Naive B cell (primary cell): ENCODE results near the gene OR10Z1. TPM values are rescaled to one million over a fixed set of nuclear protein-coding genes. Genes with fewer than 3 reads are reported as not detected.

Source experiments
- ATAC-seq, 2 donors: fragments of 150-1000 bp; cut with Tn5 transposase; 2 replicates each; pipeline ENCODE4 v1.10.0; 2021; ENCODE audit warnings: low read depth in 2 of 2, mild to moderate bottlenecking in 2 of 2, moderate library complexity in 2 of 2
- DNase-seq: peaks from one replicate; pipeline ENCODE4 v3.0.0; 2022
- H3K27ac Mint-ChIP-seq, 6 donors: one replicate each; pipeline ENCODE4 v1.8.0; 2020 to 2022; ENCODE audit warnings: mild to moderate bottlenecking in 6 of 6, mixed read lengths in 6 of 6, moderate library complexity in 5 of 6, inconsistent platforms in 2 of 6
- H3K27me3 Mint-ChIP-seq, 3 donors: one replicate each; pipeline ENCODE4 v1.8.0; 2021 to 2022; ENCODE audit warnings: mixed read lengths in 3 of 3, mild to moderate bottlenecking in 1 of 3
- H3K36me3 Mint-ChIP-seq, 2 donors: one replicate each; pipeline ENCODE4 v1.8.0; 2020 to 2022; ENCODE audit warnings: mixed read lengths in 2 of 2, inconsistent platforms in 1 of 2, mild to moderate bottlenecking in 1 of 2
- H3K4me1 Mint-ChIP-seq, 3 donors: one replicate each; pipeline ENCODE4 v1.8.0; 2020 to 2022; ENCODE audit warnings: mixed read lengths in 3 of 3, inconsistent platforms in 1 of 3, mild to moderate bottlenecking in 1 of 3, moderate library complexity in 1 of 3
- H3K4me3 Mint-ChIP-seq, 8 donors: one replicate each; pipeline ENCODE4 v1.8.0; 2020 to 2022; ENCODE audit warnings: mild to moderate bottlenecking in 8 of 8, mixed read lengths in 8 of 8, moderate library complexity in 8 of 8, inconsistent platforms in 2 of 8
- H3K9me3 Mint-ChIP-seq, 7 donors: one replicate each; pipeline ENCODE4 v1.8.0; 2020 to 2022; ENCODE audit warnings: mixed read lengths in 7 of 7, mild to moderate bottlenecking in 5 of 7, inconsistent platforms in 2 of 7, moderate library complexity in 1 of 7
- polyA plus RNA-seq, 6 donors: library from polyadenylated mRNA; unstranded; fragments of 300-500 nt; fragmentation: Illumina TruSeq; gene quantifications; one replicate each; pipeline ENCODE4 v1.2.3, GENCODE V29; 2021; ENCODE audit warnings: low read depth in 6 of 6

The OR10Z1 gene, protein sequence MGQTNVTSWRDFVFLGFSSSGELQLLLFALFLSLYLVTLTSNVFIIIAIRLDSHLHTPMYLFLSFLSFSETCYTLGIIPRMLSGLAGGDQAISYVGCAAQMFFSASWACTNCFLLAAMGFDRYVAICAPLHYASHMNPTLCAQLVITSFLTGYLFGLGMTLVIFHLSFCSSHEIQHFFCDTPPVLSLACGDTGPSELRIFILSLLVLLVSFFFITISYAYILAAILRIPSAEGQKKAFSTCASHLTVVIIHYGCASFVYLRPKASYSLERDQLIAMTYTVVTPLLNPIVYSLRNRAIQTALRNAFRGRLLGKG
- not detected for polyA plus RNA-seq

DNA sequence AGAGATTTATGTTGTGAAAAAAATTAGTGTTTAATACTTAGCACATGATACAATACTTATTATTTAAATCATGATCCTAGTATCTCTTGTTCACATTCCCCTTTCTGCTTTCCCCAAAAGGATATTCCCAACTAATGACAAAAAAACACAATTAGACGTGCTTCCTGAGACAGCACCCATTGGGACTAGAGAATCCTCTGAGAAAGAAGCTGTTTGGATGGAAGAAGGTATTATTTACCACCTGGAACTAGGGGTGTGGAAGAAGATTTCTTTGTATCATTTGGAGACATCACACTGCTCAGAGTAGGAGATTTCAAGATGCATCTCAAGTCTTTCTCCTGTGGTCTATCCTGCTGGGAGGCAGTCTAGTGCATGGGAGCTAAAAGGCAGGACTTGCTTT lies at the start of gene OR10Z1:
Gene OR10Z1 (plus strand): TSS at position 301 of the 400 bp plus-strand sequence. CDS start 1,171 bp downstream, outside the sequence.
- peaks cover 0 to 5% (median 0%) of the 10 kb centered on the region in 7 donors for H3K9me3 Mint-ChIP-seq
- no peak within 1 kb of the TSS for H3K4me3 Mint-ChIP-seq
- ATAC-seq (no peak), DNase-seq (no peak)
- H3K4me1 Mint-ChIP-seq: no peaks in the 10 kb centered on the region
- no peak within 1 kb of the TSS for H3K27ac Mint-ChIP-seq
- H3K27me3 Mint-ChIP-seq: peaks cover 0 to 5% (median under 1%) of the 10 kb centered on the region in 3 donors
- peaks cover 0 to under 1% of the 10 kb centered on the region in 2 donors for H3K36me3 Mint-ChIP-seq

DNA sequence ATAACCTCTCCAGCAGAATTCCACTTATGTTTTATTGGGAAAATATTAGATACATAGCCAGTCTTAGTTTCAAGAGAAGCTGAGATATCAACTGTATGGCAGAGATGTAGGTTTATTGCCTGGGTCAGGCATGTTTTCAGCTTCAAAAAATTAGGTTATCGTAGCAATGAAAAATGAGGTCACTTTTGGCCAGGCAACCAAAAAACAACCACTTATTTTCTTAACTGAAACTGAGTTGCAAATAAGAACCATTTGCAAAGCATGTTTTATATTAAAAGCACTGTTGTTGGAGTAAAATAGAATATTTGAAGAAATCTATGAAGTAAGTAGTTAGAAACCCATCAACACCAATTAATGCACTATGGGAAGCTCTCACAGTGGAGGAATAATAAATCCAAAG lies 45.4 kb upstream of the OR10Z1 start:
- peaks cover 0 to 8% (median 0%) of the 10 kb centered on the region in 3 donors for H3K27me3 Mint-ChIP-seq
- H3K36me3 Mint-ChIP-seq: peaks cover 0 to 11% of the 10 kb centered on the region in 2 donors
- ATAC-seq (no peak), DNase-seq (no peak)
- no peak overlapping the region for H3K27ac Mint-ChIP-seq
- no peak overlapping the region for H3K4me3 Mint-ChIP-seq
- peaks cover 0 to 8% (median 0%) of the 10 kb centered on the region in 7 donors for H3K9me3 Mint-ChIP-seq
- H3K4me1 Mint-ChIP-seq: peaks cover 9 to 15% (median 12%) of the 10 kb centered on the region in 3 donors

DNA sequence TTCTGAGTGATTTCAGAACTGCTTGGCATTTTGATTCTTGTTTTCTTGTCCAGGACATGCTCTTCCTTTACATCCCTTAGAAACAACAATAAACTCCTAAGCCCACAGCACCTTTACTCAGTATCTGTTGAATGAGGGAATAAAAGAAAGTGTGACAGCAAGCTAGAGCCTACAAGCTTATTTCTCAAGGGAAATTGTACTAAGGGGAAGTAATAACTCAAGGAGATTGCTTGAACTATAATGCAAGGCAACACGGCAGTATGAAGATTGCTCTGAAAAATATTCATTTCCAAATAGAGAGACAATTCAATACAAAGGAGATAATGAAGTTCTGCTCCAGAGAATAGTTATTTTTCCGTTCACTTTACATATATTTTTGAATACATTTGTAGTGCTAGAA lies 41.2 kb upstream of the OR10Z1 start:
- Mint-ChIP-seq H3K27ac (peak overlapping the region in 3 of 6 donors; percentile 57 to 84 (median 58)), H3K9me3 (peaks cover 0 to 13% (median 0%) of the 10 kb centered on the region in 7 donors), H3K27me3 (peaks cover 0 to 8% (median 0%) of the 10 kb centered on the region in 3 donors), H3K36me3 (peaks cover 0 to 19% of the 10 kb centered on the region in 2 donors), H3K4me1 (peaks cover 9 to 16% (median 12%) of the 10 kb centered on the region in 3 donors), H3K4me3 (peak overlapping the region in 4 of 8 donors; percentile 12 to 78 (median 38))
- ATAC-seq (peak; percentile 43 to 60), DNase-seq (peak; percentile 0)

DNA sequence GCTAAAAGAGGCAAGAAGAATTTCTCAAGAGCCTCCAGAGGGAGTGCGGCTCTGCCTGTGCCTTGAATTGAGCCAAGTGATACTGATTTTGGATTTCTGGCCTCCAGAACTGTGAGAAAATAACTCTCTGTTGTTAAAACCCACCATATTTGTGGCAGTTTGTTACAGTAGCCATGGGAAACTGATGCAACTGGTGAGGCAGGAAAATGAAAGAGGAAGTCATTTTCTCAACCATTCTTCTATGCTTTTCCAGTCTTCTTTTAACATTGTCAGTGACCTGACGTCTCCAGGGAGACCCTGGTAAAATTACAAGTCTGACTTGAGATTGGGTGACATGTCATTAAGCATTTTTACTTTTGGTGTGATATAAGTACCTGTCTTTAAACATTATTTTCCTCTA lies 40.5 kb upstream of the OR10Z1 start:
- Mint-ChIP-seq H3K27ac (peak overlapping the region in 4 of 6 donors; percentile 0 to 58 (median 52)), H3K4me3 (peak overlapping the region in 5 of 8 donors; percentile 12 to 78 (median 31)), H3K4me1 (peaks cover 9 to 16% (median 12%) of the 10 kb centered on the region in 3 donors), H3K36me3 (peaks cover 0 to 19% of the 10 kb centered on the region in 2 donors), H3K9me3 (peaks cover 0 to 13% (median 0%) of the 10 kb centered on the region in 7 donors), H3K27me3 (peaks cover 0 to 8% (median 0%) of the 10 kb centered on the region in 3 donors)
- peak; percentile 19 for DNase-seq
- peak; percentile 67 to 80 for ATAC-seq

DNA sequence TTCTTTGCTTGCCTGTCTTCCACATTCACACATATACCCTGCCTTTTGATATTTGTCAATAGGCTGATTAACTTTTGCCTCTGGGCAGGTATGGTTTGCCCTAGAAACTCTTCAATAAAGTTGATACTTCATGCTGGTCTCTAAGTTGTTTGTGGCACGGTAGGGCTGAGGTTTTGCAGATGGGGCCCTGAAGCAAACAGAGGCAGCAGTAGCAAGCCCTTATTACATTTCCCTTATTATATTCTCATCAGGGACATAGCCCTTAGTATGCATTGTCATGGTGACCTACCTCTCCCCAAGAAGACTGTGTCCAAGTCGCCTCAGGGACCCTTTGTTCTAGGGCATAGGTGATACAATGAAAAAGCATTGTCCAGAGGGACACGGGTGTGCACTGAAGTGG lies 34.6 kb upstream of the OR10Z1 start, which contains the start of gene OR6P1:
Gene OR6P1 (minus strand): TSS at position 101 of the 400 bp plus-strand sequence. CDS start 6,976 bp downstream, outside the sequence.
- Mint-ChIP-seq H3K27ac (no peak within 1 kb of the TSS), H3K27me3 (peaks cover 0 to 10% (median 0%) of the 10 kb centered on the region in 3 donors), H3K4me3 (no peak within 1 kb of the TSS), H3K9me3 (peaks cover 0 to 13% (median 0%) of the 10 kb centered on the region in 7 donors), H3K4me1 (peaks cover 0 to 5% (median 4%) of the 10 kb centered on the region in 3 donors), H3K36me3 (peaks cover 0 to 8% of the 10 kb centered on the region in 2 donors)
- ATAC-seq (no peak), DNase-seq (no peak)

DNA sequence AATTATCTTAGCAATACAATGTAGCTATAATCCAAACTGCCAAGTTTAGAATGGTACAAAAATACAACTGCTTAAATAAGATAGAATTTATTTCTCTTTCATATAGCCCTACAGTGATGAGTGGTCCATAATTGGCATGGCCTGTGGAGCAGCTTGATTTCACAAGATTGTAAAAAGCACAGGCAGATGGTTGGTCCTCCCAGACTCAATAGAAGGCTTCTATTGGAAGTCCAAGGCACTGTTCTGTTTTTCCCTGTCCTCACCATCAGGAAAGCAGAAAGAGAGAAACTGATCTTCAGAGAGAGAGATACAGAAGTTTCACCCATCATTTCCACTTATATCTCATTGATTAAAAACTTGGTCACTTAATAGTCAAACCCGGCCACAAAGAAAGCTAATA lies 32.8 kb upstream of the OR10Z1 start:
- Mint-ChIP-seq H3K4me3 (no peak overlapping the region), H3K9me3 (peaks cover 0 to 5% (median 0%) of the 10 kb centered on the region in 7 donors), H3K36me3 (peaks cover 0 to 8% of the 10 kb centered on the region in 2 donors), H3K27me3 (peaks cover 0 to 10% (median 0%) of the 10 kb centered on the region in 3 donors), H3K4me1 (peaks cover 0 to 5% (median 4%) of the 10 kb centered on the region in 3 donors), H3K27ac (no peak overlapping the region)
- DNase-seq (no peak), ATAC-seq (no peak)

DNA sequence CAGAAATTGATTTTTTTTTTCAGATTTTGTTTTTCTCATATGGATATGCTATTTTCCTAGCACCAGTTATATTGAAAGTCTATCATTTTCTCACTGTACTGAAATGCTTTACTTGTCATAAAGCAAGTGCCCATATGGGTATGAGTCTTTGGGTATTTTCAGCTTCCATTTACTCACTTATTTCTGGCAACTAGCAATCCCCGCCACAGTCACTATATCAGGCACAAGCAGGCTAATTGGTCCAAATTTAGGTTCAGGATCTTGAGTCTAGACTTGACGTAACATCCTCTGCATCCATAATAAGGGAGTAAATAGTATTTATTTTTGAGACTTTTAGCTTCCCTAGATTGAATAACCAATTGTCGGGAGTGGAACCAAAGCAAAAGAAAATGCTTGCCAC lies 27.5 kb upstream of the OR10Z1 start:
- Mint-ChIP-seq H3K27ac (no peak overlapping the region), H3K4me3 (no peak overlapping the region), H3K27me3 (peaks cover 5 to 21% (median 14%) of the 10 kb centered on the region in 3 donors), H3K36me3 (no peaks in the 10 kb centered on the region), H3K9me3 (no peaks in the 10 kb centered on the region), H3K4me1 (no peaks in the 10 kb centered on the region)
- ATAC-seq (no peak), DNase-seq (no peak)

DNA sequence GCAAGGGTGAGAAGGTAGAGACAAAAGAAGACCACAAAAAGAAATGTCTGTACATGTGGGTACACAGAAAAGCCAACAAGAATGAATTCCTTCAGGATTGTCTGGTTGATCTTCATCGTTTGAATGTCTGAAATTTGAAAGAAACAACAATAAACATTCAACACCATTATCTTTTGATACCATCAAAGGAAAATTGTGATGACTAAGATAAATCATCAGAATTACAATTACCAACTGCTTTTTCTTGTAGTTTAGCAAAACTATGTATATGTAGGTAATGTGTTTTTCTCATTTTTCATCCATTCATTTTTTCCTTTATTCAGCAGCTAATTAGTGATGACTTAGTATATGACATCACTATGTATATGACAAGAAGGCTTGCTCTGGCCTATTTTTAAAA lies 25.3 kb upstream of the OR10Z1 start, which contains the start of gene OR10X1:
Gene OR10X1 (minus strand): TSS at position 167 of the 400 bp plus-strand sequence. CDS start 0 bp downstream, at position 167.
- ATAC-seq: no peak
- Mint-ChIP-seq H3K27me3 (peaks cover 12 to 37% (median 23%) of the 10 kb centered on the region in 3 donors), H3K4me1 (no peaks in the 10 kb centered on the region), H3K27ac (no peak within 1 kb of the TSS), H3K4me3 (peak within 1 kb of the TSS in 1 of 8 donors; percentile 15), H3K9me3 (no peaks in the 10 kb centered on the region), H3K36me3 (no peaks in the 10 kb centered on the region)
- DNase-seq: no peak

DNA sequence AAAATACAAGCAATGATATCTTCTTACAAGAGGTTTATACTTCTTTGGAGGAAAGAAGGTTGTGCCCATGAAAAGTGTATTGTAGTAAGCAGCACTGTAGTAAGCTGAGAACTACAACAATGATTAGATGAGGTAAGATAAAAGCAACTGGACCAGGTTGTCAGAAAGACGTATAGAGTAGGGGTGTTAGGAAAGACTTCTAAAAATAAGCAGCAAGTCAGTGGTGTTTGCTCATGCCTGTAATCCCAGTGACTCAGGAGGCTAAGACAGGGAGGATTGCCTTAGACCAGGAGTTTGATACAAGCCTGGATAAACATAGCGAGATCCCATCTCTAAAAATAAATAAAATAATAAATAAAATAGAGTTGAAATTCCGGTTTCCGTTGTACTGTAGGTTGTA lies 21.1 kb upstream of the OR10Z1 start:
- DNase-seq (no peak), ATAC-seq (no peak)
- Mint-ChIP-seq H3K4me1 (no peaks in the 10 kb centered on the region), H3K27me3 (peaks cover 12 to 35% (median 25%) of the 10 kb centered on the region in 3 donors), H3K4me3 (no peak overlapping the region), H3K9me3 (peaks cover 5 to 22% (median 14%) of the 10 kb centered on the region in 7 donors), H3K36me3 (peaks cover 1 to 5% of the 10 kb centered on the region in 2 donors), H3K27ac (no peak overlapping the region)

DNA sequence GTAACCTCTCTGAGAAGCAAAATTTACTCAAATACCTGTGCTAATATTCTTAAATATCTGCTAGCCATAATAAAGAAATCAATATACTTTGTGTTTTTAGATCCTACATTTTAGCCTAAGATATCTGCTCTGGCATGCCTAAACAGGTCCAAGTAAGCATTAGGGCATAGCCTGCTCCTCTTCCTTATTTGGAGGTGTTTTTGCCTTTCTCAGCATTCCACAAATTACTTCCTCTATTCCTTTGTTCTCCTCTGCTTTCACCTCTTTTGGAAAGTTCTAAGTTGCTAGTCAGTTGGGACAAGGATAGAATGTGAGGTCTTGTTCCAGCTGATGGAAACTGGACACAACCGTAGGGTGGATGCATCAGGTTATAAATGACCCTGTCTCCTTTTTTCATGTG lies 18.1 kb upstream of the OR10Z1 start:
- ATAC-seq (no peak), DNase-seq (no peak)
- Mint-ChIP-seq H3K27ac (no peak overlapping the region), H3K36me3 (peaks cover 5% of the 10 kb centered on the region in 2 donors), H3K9me3 (peaks cover 7 to 30% (median 14%) of the 10 kb centered on the region in 7 donors), H3K4me3 (no peak overlapping the region), H3K4me1 (no peaks in the 10 kb centered on the region), H3K27me3 (peaks cover 7 to 41% (median 22%) of the 10 kb centered on the region in 3 donors)

DNA sequence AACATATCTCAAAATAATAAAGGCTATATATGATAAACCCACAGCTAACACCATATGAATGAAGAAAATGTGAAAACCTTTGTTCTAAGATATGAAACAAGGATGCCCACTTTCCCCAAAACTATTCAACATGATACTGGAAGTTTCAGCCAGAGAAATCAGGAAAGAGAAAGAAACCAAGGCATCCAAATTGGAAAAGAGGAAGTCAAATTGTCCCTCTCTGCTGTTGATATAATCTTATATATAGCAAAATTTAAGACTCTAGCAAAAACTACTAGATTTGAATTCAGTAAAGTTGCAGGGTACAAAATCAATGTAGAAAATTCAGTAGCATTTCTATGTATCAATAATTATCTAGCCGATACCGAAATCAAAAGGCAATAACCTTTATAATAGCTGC lies 4.3 kb upstream of the OR10Z1 start:
- Mint-ChIP-seq H3K4me1 (no peaks in the 10 kb centered on the region), H3K9me3 (peaks cover 17 to 41% (median 34%) of the 10 kb centered on the region in 7 donors), H3K4me3 (no peak overlapping the region), H3K36me3 (peaks cover 17 to 33% of the 10 kb centered on the region in 2 donors), H3K27me3 (peaks cover 12 to 25% (median 22%) of the 10 kb centered on the region in 3 donors), H3K27ac (no peak overlapping the region)
- ATAC-seq (no peak), DNase-seq (no peak)

DNA sequence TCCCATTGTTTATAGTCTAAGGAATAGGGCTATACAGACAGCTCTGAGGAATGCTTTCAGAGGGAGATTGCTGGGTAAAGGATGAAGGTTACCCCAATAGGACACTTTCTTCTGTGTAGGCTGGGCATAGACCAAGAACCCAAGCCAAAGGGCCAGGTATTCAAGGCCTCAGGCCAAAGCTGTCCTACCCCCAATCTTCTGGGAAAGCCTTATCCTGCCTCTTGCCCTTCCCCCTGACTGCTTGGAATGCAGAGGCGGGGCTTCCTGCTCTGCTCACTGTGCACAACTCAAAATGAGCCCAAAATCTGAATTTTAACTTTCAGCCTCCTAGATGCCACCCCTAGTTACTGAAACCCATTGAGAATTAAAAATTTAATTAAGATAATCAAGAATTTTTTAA lies 2.2 kb downstream of the OR10Z1 start:
- DNase-seq: no peak
- no peak for ATAC-seq
- Mint-ChIP-seq H3K4me1 (no peaks in the 10 kb centered on the region), H3K36me3 (no peaks in the 10 kb centered on the region), H3K27me3 (peaks cover 0 to 2% (median 0%) of the 10 kb centered on the region in 3 donors), H3K4me3 (no peak overlapping the region), H3K27ac (no peak overlapping the region), H3K9me3 (no peaks in the 10 kb centered on the region)

DNA sequence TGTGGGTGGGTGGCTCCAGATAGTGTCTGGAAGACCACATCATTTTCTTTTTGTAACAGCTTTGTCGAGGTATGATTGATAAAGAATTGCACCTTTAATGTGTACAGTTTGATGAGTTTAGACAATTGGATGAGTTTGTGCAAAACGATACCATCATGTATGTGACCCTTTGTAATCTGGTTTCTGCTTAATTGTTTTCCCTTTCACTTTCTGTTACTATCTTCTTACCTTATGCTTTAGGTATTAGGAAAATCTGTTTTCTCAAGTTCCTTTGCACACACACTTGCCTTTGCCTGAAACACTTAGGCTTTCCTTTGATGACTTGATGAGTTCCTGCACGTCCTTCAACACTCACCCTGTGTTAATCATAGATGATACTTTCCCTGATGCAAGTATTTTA lies 6.8 kb downstream of the OR10Z1 start:
- H3K27me3 Mint-ChIP-seq: no peaks in the 10 kb centered on the region
- H3K27ac Mint-ChIP-seq: peak overlapping the region in 2 of 6 donors; percentile 6 to 21
- H3K36me3 Mint-ChIP-seq: no peaks in the 10 kb centered on the region
- H3K4me1 Mint-ChIP-seq: no peaks in the 10 kb centered on the region
- DNase-seq (no peak), ATAC-seq (no peak)
- H3K4me3 Mint-ChIP-seq: no peak overlapping the region
- no peaks in the 10 kb centered on the region for H3K9me3 Mint-ChIP-seq

DNA sequence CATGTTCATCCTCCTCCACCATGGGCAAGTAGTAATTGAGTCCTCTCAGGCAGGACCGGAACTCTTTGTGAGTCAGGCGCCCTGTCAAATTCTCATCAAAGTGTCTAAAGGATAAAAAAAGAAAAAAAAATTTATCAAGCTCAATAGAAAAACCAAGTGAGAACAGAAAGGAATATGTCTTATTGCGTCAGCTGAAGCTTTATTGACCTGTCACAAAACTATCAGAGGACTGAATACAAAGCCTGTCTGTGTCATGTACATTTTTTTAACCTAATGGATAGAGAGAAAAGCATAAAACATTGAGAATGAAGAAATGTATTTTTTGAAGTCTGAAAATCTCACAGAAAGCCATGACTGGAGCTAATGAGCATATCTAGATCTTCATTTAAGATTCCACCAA lies 8.7 kb downstream of the OR10Z1 start:
- no peaks in the 10 kb centered on the region for H3K27me3 Mint-ChIP-seq
- H3K9me3 Mint-ChIP-seq: no peaks in the 10 kb centered on the region
- no peaks in the 10 kb centered on the region for H3K36me3 Mint-ChIP-seq
- ATAC-seq (no peak), DNase-seq (no peak)
- H3K4me3 Mint-ChIP-seq: no peak overlapping the region
- H3K4me1 Mint-ChIP-seq: no peaks in the 10 kb centered on the region
- no peak overlapping the region for H3K27ac Mint-ChIP-seq
